ENCODE results near the gene DCAF6.

- TF ChIP-seq CTCF (IDR thresholded peaks at IDR 0.05): no peak
- TF ChIP-seq ZFX (IDR thresholded peaks at IDR 0.05; ENCODE audit: borderline replicate concordance): no peak
Observed at GRCh38 chr1:168116327-168116799, 179.9 kb downstream of the DCAF6 start.
